GM12878 (cell line): ENCODE data around the gene SUSD2. TPM values are rescaled to one million over a fixed set of nuclear protein-coding genes. Genes with fewer than 3 reads are reported as not detected.

Experiments used
- ATAC-seq: fragments of 200-7000 bp; cut with Tn5 transposase; 3 replicates; pipeline ENCODE4 v1.9.1; 2020; ENCODE audit warnings: mild to moderate bottlenecking, moderate library complexity
- BruUV-seq: library from RNA; stranded (reverse); fragments of 400-500 nt; replicated peaks from 2 replicates; lab custom pipeline; 2021; lab: Mats Ljungman, UMichigan
- CTCF ChIA-PET: fragments of 300-600 bp; sonication (Branson Sonifier 250); formaldehyde crosslinking; extraction: SDS; loops from one replicate; lab custom pipeline; 2021; ENCODE audit warnings: inconsistent platforms; lab: Yijun Ruan, JAX
- POLR2A ChIA-PET: fragments of 350-600 bp; formaldehyde crosslinking; extraction: SDS; loops from one replicate; lab custom pipeline; 2021; ENCODE audit warnings: inconsistent platforms; lab: Charles Lee
- RAD21 ChIA-PET: fragments of 300-600 bp; sonication (Branson Sonifier 250); formaldehyde crosslinking; loops from one replicate; lab custom pipeline; 2023; ENCODE audit warnings: antibody characterized with exemption; ENCODE audit not compliant: unreplicated experiment; lab: Charles Lee
- SMC1A ChIA-PET: fragments of 300-600 bp; sonication (Branson Sonifier 250); formaldehyde crosslinking; loops from one replicate; lab custom pipeline; 2023; ENCODE audit not compliant: unreplicated experiment, uncharacterized antibody; lab: Charles Lee
- DNase-seq: peaks from one replicate; pipeline ENCODE4 v3.0.0-alpha.2; 2011; ENCODE audit warnings: low read depth, low spot score
- FAIRE-seq: peaks from 3 replicates; lab custom pipeline; 2011; peaks lifted over from hg19 to GRCh38; lab: Jason Lieb, UNC
- H2AFZ ChIP-seq: 2 replicates; pipeline ENCODE4 v1.6.0; 2011; ENCODE audit warnings: low read depth, low read length, control low read depth; ENCODE audit not compliant: control insufficient read depth
- H3K27ac ChIP-seq: 2 replicates; pipeline ENCODE4 v1.5.1; 2011; ENCODE audit warnings: control low read depth; ENCODE audit not compliant: control insufficient read depth, insufficient read depth
- H3K27me3 ChIP-seq, 2 experiments: replicated peaks in 1 of 2; 2 replicates each; pipeline versions ENCODE4 v1.6.0 to v1.6.1; 2011; ENCODE audit warnings: low read length in 1 of 2; ENCODE audit not compliant: control insufficient read depth in 2 of 2, insufficient read depth in 2 of 2
- H3K36me3 ChIP-seq, 2 experiments: 2 replicates each; pipeline ENCODE4 v1.5.1; 2011; ENCODE audit warnings: low read length in 1 of 2; ENCODE audit not compliant: control insufficient read depth in 2 of 2, insufficient read depth in 2 of 2
- H3K4me1 ChIP-seq: 2 replicates; pipeline ENCODE4 v1.6.1; 2011; ENCODE audit warnings: mild to moderate bottlenecking, low read length, moderate library complexity, mixed read lengths; ENCODE audit not compliant: control insufficient read depth, insufficient read depth
- H3K4me2 ChIP-seq: 2 replicates; pipeline ENCODE4 v1.6.0; 2011; ENCODE audit warnings: control low read depth; ENCODE audit not compliant: control insufficient read depth, insufficient read depth
- H3K4me3 ChIP-seq: fragments of 200-600 bp; sonication (generic); 2 replicates; pipeline ENCODE4 v1.5.1; 2016
- H3K79me2 ChIP-seq: 2 replicates; pipeline ENCODE4 v1.6.0; 2011; ENCODE audit warnings: low read length; ENCODE audit not compliant: control insufficient read depth, insufficient read depth
- H3K9ac ChIP-seq: 2 replicates; pipeline ENCODE4 v1.8.0; 2011; ENCODE audit warnings: low read length, control low read depth, mixed read lengths; ENCODE audit not compliant: control insufficient read depth, insufficient read depth
- H3K9me3 ChIP-seq: replicated peaks from 3 replicates; pipeline ENCODE4 v1.5.1; 2011; ENCODE audit warnings: mild to moderate bottlenecking, low read length; ENCODE audit not compliant: control insufficient read depth, insufficient read depth
- H4K20me1 ChIP-seq: 2 replicates; pipeline ENCODE4 v1.6.0; 2011; ENCODE audit not compliant: control insufficient read depth, insufficient read depth
- CHD1 ChIP-seq: IDR thresholded peaks from 2 replicates; pipeline ENCODE4 v1.6.1; 2012; ENCODE audit warnings: low read depth, low read length, improper control_type of control experiment
- EGR1 ChIP-seq, 2 experiments: IDR thresholded peaks; 1 replicate in 1 of 2; 2 replicates in 1 of 2; pipeline ENCODE4 v1.6.1; 2011 to 2012; ENCODE audit warnings: low read depth in 2 of 2, low read length in 2 of 2, borderline replicate concordance in 1 of 2, mild to moderate bottlenecking in 1 of 2, moderate library complexity in 1 of 2
- FOS ChIP-seq: IDR thresholded peaks from 3 replicates; pipeline ENCODE4 v1.6.1; 2011; ENCODE audit warnings: borderline replicate concordance; ENCODE audit not compliant: insufficient read length; ENCODE audit errors: extremely low read depth
- HCFC1 ChIP-seq: fragments of 150-350 bp; IDR thresholded peaks from 2 replicates; pipeline ENCODE4 v1.6.1; 2014; ENCODE audit warnings: low read length
- MEF2A ChIP-seq: IDR thresholded peaks from 2 replicates; pipeline ENCODE4 v1.6.1; 2011; ENCODE audit warnings: low read depth, mild to moderate bottlenecking, low read length, moderate library complexity; ENCODE audit not compliant: insufficient read depth
- NBN ChIP-seq: fragments of 450-650 bp; IDR thresholded peaks from 2 replicates; pipeline ENCODE4 v1.6.1; 2016
- NR2C1 ChIP-seq: fragments of 450-650 bp; IDR thresholded peaks from 2 replicates; pipeline ENCODE4 v1.6.1; 2017; ENCODE audit warnings: antibody characterized with exemption, mild to moderate bottlenecking, moderate library complexity
- SMARCA5 ChIP-seq: fragments of 450-650 bp; IDR thresholded peaks from 2 replicates; pipeline ENCODE4 v1.6.1; 2017; ENCODE audit warnings: mild to moderate bottlenecking
- SREBF2 ChIP-seq: IDR thresholded peaks from 2 replicates; pipeline ENCODE4 v1.6.1; 2012; ENCODE audit warnings: mild to moderate bottlenecking, low read length
- SUZ12 ChIP-seq: fragments of 200-600 bp; sonication (generic); IDR thresholded peaks from one replicate; pipeline ENCODE4 v1.6.1; 2018; ENCODE audit warnings: antibody characterized with exemption, mild to moderate bottlenecking; ENCODE audit not compliant: unreplicated experiment
- TCF3 ChIP-seq: IDR thresholded peaks from 2 replicates; pipeline ENCODE4 v1.6.1; 2012; ENCODE audit warnings: low read depth, mild to moderate bottlenecking, low read length, borderline replicate concordance; ENCODE audit not compliant: insufficient read depth
- ZNF24 ChIP-seq: fragments of 450-650 bp; IDR thresholded peaks from 2 replicates; pipeline ENCODE4 v1.6.1; 2017; ENCODE audit warnings: antibody characterized with exemption, mild to moderate bottlenecking
- WGBS: methylation state at CpG from one replicate; pipeline ENCODE4 v1.1.6; 2016; ENCODE audit warnings: low lambda C conversion rate; ENCODE audit not compliant: insufficient replicate concordance, insufficient coverage; ENCODE audit errors: missing lambda C conversion rate; 5-methylcytosine and 5-hydroxymethylcytosine counted together
- in situ Hi-C: fragments of 300-500 bp; cut with MboI; formaldehyde crosslinking; loops from 9 replicates; pipeline ENCODE4 v1.14.3; 2018; ENCODE audit warnings: mixed read lengths
- intact Hi-C: fragments of 100-400 bp; cut with micrococcal nuclease; formaldehyde crosslinking; loops from one replicate; pipeline ENCODE4 v1.14.2; 2022; ENCODE audit not compliant: unreplicated experiment
- polyA plus RNA-seq, 11 experiments: library from polyadenylated mRNA; depleted of rRNA in 4 of 11; unstranded in 6 of 11; stranded (reverse) in 5 of 11; fragments of >200 nt; fragmentation: Nextera tagmentation in 4 of 11; fragmentation: Illumina TruSeq in 1 of 11; extraction: Ambion mirVana in 4 of 11; extraction: Trizol in 1 of 11; gene quantifications; 1 replicate in 1 of 11; 2 replicates in 10 of 11; pipeline versions ENCODE4 v1.2.1 to v1.2.3, GENCODE V29; 2011 to 2016; ENCODE audit warnings: inconsistent platforms in 2 of 11, missing spikeins in 2 of 11, low read depth in 1 of 11
- total RNA-seq, 4 experiments: library from RNA; depleted of rRNA in 3 of 4; stranded (reverse); fragments of >200 nt in 3 of 4; fragmentation: Illumina TruSeq in 1 of 4; extraction: Trizol in 1 of 4; gene quantifications; 2 replicates each; pipeline versions ENCODE4 v1.2.1 to v1.2.3, GENCODE V29; 2013 to 2021
- TF ChIP-seq, protein P1 (sequence below): fragments of 450-650 bp; IDR thresholded peaks from 2 replicates; pipeline ENCODE4 v1.6.1; 2017; ENCODE audit warnings: low read depth, mild to moderate bottlenecking, moderate library complexity

SUSD2 gene
- total and polyA plus RNA-seq, 10 of the 15 experiments (the other 5 are each of a cell fraction or from before 2014, with no cell fraction given): 0.04 to 0.31 (median 0.11) TPM; not detected in 5

DNA sequence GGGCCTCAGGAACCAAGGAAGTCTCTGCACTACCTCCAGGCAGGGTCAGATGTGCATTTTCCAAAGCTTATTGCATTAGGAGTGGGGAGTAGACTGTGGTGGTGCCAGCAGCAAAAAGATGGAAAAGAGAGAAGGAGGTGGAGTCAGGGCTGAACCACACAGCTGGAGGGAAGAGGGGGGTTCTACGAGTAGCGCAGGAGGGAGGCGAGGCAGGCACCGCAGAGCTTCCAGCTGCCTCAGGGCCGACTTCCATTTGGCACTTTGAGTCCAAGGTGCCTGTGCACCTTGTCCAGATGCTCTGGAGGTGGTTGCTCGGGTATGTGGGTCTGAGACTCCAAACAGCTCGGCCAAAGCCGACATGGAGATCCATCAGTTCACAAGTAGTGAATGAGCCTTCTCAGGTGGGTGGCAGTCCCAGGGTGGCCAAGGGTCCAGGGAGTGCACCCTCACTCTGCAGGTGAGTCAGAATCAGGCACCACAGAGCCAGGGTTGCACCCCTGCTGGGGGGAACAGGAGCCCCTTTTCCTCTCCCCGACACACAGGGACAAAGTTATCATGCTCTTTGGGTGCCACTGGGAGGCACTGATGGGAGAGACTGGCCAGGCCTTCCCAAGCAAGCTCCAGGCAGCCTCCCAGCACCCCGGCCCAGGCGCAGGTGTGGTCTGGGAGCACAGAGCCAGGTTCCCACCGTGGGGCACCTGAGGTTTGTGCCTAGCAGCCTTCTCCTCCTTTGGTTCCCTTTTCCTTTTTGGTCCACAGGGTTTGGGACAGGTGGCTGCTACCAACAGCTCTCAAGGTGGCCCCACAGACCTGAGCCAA, 33.4 kb downstream of the SUSD2 start:
- TF ChIP-seq, protein P1, sequence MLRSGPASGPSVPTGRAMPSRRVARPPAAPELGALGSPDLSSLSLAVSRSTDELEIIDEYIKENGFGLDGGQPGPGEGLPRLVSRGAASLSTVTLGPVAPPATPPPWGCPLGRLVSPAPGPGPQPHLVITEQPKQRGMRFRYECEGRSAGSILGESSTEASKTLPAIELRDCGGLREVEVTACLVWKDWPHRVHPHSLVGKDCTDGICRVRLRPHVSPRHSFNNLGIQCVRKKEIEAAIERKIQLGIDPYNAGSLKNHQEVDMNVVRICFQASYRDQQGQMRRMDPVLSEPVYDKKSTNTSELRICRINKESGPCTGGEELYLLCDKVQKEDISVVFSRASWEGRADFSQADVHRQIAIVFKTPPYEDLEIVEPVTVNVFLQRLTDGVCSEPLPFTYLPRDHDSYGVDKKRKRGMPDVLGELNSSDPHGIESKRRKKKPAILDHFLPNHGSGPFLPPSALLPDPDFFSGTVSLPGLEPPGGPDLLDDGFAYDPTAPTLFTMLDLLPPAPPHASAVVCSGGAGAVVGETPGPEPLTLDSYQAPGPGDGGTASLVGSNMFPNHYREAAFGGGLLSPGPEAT: no peak
- TF ChIP-seq EGR1 (IDR thresholded peaks at IDR 0.05; ENCODE audit: borderline replicate concordance in 1 of 2, low read depth in 2 of 2, low read length in 2 of 2) (no peak), SMARCA5 (no peak), SREBF2 (no peak), CHD1 (no peak), TCF3 (no peak), SUZ12 (no peak), ZNF24 (no peak), HCFC1 (no peak), NR2C1 (no peak), MEF2A (no peak), FOS (no peak), NBN (no peak)
- ChIA-PET POLR2A (no interaction called here), SMC1A (no interaction called here), RAD21 (interaction anchor here (0.9 kb wide), 1 partner anchor 16 kb away, joined by 3 read pairs; no protein-coding TSS in a partner anchor), CTCF (interaction anchor here (1.3 to 1.5 kb wide), 2 partner anchors 28 kb away, joined by 3 read pairs; no protein-coding TSS in a partner anchor)
- FAIRE-seq (no peak), DNase-seq (no peak), ATAC-seq (no peak)
- Histone ChIP-seq H3K27me3 (no peaks in the 10 kb centered on the region), H3K4me3 (no peak overlapping the region), H3K4me1 (peaks cover 4% of the 10 kb centered on the region; the same call in 1 of the 2 replicates), H3K27ac (no peak overlapping the region), H3K4me2 (no peak overlapping the region), H3K9me3 (no peaks in the 10 kb centered on the region), H3K79me2 (no peaks in the 10 kb centered on the region), H2AFZ (no peak overlapping the region), H3K9ac (no peak overlapping the region), H4K20me1 (no peaks in the 10 kb centered on the region), H3K36me3 (no peaks in the 10 kb centered on the region; a peak in 1 of 4 replicates)
- WGBS: 54% methylated on average over 12 of the region's 12 CpGs
- no TSS peak for BruUV-seq
- intact Hi-C loops (no loop called here), in situ Hi-C loops (no loop called here)
